MM.1S (cell line): ENCODE results near the gene SCNN1B.

Experiments
- EZH2 ChIP-seq: fragments of 300-600 bp; sonication (generic); optimal IDR thresholded peaks from 2 replicates; pipeline ENCODE3; 2017; ENCODE audit warnings: low read depth, mild to moderate bottlenecking, antibody characterized with exemption, low read length, mixed read lengths
- EZH2phosphoT487 ChIP-seq: fragments of 300-600 bp; sonication (generic); IDR thresholded peaks from 2 replicates; pipeline ENCODE4 v1.6.1; 2018; ENCODE audit warnings: antibody characterized with exemption, low read length
- TF ChIP-seq, protein P1 (sequence below): fragments of 300-600 bp; sonication (generic); IDR thresholded peaks from 2 replicates; pipeline ENCODE4 v1.5.1; 2016; ENCODE audit warnings: antibody characterized with exemption, low read length, mixed read lengths

DNA sequence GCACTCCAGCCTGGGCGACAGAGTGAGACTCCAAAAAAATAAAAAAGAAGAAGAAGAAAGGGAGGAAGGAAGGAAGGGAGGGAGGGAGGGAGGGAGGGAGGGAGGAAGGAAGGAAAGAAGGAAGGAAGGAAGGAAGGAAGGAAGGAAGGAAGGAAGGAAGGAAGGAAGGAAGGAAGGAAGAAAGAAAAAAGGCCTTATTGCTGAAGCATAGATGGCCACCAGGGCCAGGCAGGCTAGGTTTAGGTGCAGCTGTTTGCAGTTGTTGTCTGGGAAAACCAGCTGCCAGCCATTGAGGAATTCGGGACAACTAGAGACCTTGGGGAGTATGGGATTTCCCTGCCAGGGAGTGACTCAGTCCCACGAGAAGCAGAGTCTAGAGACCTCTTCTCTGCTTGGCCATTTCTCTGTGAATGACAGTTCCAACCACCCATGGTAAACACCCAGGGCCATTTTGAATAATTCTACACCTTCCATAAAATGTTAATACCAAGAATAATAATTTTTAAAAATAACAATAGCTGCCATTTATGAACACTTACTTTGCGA lies 31.0 kb downstream of the SCNN1B start:
- TF ChIP-seq, protein P1, sequence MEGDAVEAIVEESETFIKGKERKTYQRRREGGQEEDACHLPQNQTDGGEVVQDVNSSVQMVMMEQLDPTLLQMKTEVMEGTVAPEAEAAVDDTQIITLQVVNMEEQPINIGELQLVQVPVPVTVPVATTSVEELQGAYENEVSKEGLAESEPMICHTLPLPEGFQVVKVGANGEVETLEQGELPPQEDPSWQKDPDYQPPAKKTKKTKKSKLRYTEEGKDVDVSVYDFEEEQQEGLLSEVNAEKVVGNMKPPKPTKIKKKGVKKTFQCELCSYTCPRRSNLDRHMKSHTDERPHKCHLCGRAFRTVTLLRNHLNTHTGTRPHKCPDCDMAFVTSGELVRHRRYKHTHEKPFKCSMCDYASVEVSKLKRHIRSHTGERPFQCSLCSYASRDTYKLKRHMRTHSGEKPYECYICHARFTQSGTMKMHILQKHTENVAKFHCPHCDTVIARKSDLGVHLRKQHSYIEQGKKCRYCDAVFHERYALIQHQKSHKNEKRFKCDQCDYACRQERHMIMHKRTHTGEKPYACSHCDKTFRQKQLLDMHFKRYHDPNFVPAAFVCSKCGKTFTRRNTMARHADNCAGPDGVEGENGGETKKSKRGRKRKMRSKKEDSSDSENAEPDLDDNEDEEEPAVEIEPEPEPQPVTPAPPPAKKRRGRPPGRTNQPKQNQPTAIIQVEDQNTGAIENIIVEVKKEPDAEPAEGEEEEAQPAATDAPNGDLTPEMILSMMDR: no peak
- TF ChIP-seq EZH2: no peak
- no peak for TF ChIP-seq EZH2phosphoT487
